HG02852 (cell line): Measurements from ENCODE around the gene DEXI.

Experiments
- ATAC-seq: cut with Tn5 transposase; IDR thresholded peaks from one replicate; pipeline ENCODE4 v1.9.1; 2021; ENCODE audit warnings: mild to moderate bottlenecking, moderate library complexity; ENCODE audit not compliant: unreplicated experiment

Gene DEXI

GRCh38 chr16:10896723-10897122, 45.5 kb downstream of the DEXI start:
- no peak for ATAC-seq

GRCh38 chr16:10896165-10896564, 46.1 kb downstream of the DEXI start:
- ATAC-seq: no peak

- no peak for ATAC-seq
Measured at GRCh38 chr16:10895053-10895946, 47.0 kb downstream of the DEXI start.

- ATAC-seq: no peak
Measured at GRCh38 chr16:10892782-10893318, 49.4 kb downstream of the DEXI start.

GRCh38 chr16:10889855-10890254, 52.4 kb downstream of the DEXI start:
- ATAC-seq: no peak

- ATAC-seq: no peak
Measured at GRCh38 chr16:10888320-10888937, 53.8 kb downstream of the DEXI start.

GRCh38 chr16:10885246-10885645, 57.0 kb downstream of the DEXI start:
- ATAC-seq: no peak

- ATAC-seq: no peak
Measured at GRCh38 chr16:10883004-10883403, 59.3 kb downstream of the DEXI start.

- no peak for ATAC-seq
Measured at GRCh38 chr16:10881479-10882030, 60.7 kb downstream of the DEXI start.

GRCh38 chr16:10880594-10881452, 61.4 kb downstream of the DEXI start:
- no peak for ATAC-seq

GRCh38 chr16:10879681-10880589, 62.3 kb downstream of the DEXI start:
- ATAC-seq: no peak
